ENCODE measurements around the gene EIF4G3.

The EIF4G3 gene

DNA sequence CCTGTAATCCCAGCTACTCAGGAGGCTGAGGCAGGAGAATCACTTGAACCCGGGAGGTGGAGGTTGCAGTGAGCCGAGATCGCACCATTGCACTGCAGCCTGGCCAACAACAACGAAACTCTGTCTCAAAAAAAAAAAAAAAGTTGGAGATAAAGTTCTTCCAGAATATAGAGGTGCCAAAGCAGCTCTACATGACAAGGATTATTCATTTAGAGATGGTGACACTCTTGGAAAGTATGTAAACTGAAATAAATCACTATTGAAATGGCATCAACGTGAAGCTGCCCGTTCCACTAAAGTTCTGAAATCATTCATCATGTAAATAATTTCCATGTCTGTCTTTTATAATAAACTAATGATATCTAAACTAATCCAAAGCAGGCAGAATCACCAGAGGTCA lies 14.9 kb downstream of the EIF4G3 start:
- TF ChIP-seq, protein P1, sequence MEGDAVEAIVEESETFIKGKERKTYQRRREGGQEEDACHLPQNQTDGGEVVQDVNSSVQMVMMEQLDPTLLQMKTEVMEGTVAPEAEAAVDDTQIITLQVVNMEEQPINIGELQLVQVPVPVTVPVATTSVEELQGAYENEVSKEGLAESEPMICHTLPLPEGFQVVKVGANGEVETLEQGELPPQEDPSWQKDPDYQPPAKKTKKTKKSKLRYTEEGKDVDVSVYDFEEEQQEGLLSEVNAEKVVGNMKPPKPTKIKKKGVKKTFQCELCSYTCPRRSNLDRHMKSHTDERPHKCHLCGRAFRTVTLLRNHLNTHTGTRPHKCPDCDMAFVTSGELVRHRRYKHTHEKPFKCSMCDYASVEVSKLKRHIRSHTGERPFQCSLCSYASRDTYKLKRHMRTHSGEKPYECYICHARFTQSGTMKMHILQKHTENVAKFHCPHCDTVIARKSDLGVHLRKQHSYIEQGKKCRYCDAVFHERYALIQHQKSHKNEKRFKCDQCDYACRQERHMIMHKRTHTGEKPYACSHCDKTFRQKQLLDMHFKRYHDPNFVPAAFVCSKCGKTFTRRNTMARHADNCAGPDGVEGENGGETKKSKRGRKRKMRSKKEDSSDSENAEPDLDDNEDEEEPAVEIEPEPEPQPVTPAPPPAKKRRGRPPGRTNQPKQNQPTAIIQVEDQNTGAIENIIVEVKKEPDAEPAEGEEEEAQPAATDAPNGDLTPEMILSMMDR (IDR thresholded peaks at IDR 0.05) = no peak
- Histone ChIP-seq H3K27ac (no peak overlapping the region), H3K4me3 (no peak overlapping the region)
- DNase-seq (ENCODE audit: low spot score) = no peak

DNA sequence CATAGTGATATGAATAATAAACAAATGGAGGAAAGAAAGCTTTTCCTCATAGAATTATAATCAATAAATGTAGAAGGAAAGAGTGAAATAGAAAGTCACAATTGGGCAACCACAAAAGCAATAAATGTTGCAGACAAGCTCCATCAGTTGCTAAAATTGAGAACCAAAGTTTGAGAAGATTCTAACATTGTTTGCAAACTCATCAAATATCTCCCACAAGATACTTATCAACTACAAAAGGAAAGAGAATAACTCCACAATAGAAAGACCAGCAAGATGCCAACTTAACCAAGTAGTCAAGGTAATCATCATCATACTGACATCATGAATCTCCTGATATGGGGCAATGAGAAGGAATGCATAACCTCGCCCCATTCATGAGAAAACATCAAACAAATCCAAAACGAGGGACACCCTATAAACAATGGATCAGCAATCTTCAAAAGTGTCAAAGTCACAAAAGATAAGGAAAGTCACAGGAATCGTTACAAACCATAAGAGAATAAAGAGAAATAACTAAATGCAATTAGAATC lies 16.4 kb downstream of the EIF4G3 start:
- H3K4me3 ChIP-seq = no peak overlapping the region
- H3K27ac ChIP-seq = no peak overlapping the region
- DNase-seq (ENCODE audit: low spot score) = no peak
- TF ChIP-seq, protein P1 (IDR thresholded peaks at IDR 0.05) = no peak

DNA sequence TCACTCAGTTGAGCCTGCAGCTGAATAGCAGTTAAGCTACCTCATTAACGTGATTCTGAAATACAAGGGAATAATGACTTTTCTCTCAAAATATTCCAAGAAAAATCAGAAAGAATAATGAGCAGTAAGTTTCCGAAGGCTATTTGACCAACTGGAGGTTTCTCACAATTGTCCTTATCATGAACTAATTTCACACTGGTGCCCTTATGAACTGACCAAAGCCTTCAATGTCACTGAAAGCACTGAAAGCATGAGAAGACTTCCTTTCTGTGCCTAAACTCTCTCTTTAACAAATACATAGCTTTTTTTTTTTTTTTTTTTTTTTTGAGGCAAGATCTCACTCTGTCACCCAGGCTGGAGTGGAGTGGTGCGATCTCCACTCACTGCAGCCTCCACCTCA lies 18.8 kb downstream of the EIF4G3 start:
- DNase-seq (ENCODE audit: low spot score) = no peak
- H3K27ac ChIP-seq = no peak overlapping the region
- TF ChIP-seq, protein P1 (IDR thresholded peaks at IDR 0.05) = no peak
- no peak overlapping the region for H3K4me3 ChIP-seq

DNA sequence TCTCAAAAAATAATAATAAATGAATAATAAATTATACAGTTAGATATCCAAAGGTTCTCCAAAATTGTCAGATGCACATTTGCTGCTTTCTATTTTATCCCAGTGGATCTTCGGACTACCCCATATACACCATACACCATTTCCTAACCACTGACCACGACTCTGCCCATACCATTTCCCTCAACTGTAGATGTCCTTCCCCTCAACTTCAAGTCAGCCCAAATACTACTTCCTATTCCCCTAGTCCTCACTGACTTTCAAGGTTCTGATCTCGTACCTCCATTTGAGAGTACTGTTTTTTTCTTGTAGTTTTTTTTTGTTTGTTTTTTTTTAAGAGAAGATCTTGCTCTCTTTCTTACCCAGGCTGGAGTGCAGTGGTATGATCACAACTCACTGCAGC lies 19.6 kb downstream of the EIF4G3 start:
- TF ChIP-seq, protein P1 (IDR thresholded peaks at IDR 0.05) = no peak
- no peak for DNase-seq (ENCODE audit: low spot score)
- no peak overlapping the region for H3K4me3 ChIP-seq
- H3K27ac ChIP-seq = no peak overlapping the region

DNA sequence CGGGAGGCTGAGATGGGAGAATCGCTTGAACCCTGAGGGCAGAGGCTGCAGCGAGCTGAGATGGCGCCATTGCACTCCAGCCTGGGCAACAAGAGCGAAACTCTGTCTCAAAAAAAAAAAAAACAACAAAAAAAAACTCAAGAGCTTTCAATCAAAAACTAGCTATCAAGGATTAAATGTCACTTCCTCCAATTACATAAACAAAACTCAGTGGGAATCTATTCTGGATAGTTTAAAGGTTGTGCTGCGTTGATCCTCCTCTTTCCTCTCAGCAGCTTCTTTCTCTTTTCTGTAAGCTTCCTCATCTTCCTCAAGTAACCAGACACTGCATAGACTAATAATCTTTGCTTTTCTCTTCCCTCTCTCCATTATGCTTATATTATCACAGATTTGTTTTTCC lies 20.7 kb downstream of the EIF4G3 start:
- no peak for DNase-seq (ENCODE audit: low spot score)
- H3K27ac ChIP-seq = no peak overlapping the region

DNA sequence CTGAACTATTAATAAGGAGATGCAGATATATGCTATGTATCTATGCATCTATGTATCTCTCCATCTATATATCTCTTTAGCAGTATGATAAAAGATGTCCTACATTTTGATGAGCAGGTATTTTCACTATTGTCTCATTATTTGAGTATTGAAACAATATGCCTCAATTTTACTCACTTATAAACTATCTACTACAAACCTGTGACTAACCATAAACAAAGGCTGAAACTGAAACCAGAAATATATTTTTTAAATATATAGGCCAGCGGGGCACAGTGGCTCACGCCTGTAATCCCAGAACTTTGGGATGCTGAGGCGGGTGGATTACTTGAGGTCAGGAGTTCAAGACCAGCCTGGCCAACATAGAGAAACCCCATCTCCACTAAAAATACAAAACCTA lies 22.0 kb downstream of the EIF4G3 start:
- Histone ChIP-seq H3K27ac (no peak overlapping the region), H3K4me3 (no peak overlapping the region)
- TF ChIP-seq, protein P1 (IDR thresholded peaks at IDR 0.05) = no peak
- DNase-seq (ENCODE audit: low spot score) = no peak

More for the DNA sequence above, 20.7 kb downstream of the EIF4G3 start:
- no peak overlapping the region for H3K4me3 ChIP-seq
- TF ChIP-seq, protein P1 (IDR thresholded peaks at IDR 0.05) = no peak

DNA sequence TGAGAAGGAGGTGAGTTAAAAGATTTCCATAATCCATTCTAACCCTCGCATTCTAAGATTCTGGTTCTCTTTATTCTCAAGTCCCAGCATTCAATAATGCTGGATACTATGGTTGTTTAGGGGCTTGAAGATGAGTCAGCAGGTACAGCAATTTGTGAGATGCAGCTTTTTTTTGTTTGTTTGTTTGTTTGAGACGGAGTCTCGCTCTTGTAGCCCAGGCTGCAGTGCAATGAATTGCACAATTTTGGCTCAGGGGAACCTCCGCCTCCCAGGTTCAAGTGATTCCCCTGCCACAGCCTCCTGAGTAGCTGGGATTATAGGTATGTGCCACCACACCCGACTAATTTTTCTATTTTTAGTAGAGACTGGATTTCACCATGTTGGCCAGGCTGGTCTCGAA lies 23.3 kb downstream of the EIF4G3 start:
- Histone ChIP-seq H3K27ac (no peak overlapping the region), H3K4me3 (no peak overlapping the region)
- DNase-seq (ENCODE audit: low spot score) = no peak
- TF ChIP-seq, protein P1 (IDR thresholded peaks at IDR 0.05) = no peak
